H9 (cell line): ENCODE measurements around the gene CHRNA4. TPM values are rescaled to one million over a fixed set of nuclear protein-coding genes. Genes with fewer than 3 reads are reported as not detected.

Experiments used
- DNase-seq: peaks from one replicate; pipeline ENCODE4 v3.0.0-alpha.2; 2017
- H2AFZ ChIP-seq: one replicate; pipeline ENCODE4 v1.6.1; 2013; ENCODE audit warnings: mild to moderate bottlenecking, low read length, control low read depth, moderate library complexity
- H2AK5ac ChIP-seq: 2 replicates; pipeline ENCODE4 v1.6.1; 2013; ENCODE audit warnings: low read length, control low read depth, mixed read lengths; ENCODE audit not compliant: insufficient read length
- H2BK120ac ChIP-seq: one replicate; pipeline ENCODE4 v1.6.1; 2013; ENCODE audit warnings: low read depth, mild to moderate bottlenecking, low read length, control low read depth, inconsistent platforms; ENCODE audit not compliant: poor library complexity, severe bottlenecking
- H2BK12ac ChIP-seq: 2 replicates; pipeline ENCODE4 v1.6.1; 2013; ENCODE audit warnings: low read length, control low read depth, mixed read lengths, low read depth; ENCODE audit not compliant: insufficient read length
- H2BK15ac ChIP-seq: 2 replicates; pipeline ENCODE4 v1.6.1; 2013; ENCODE audit warnings: low read depth, low read length, control low read depth
- H2BK20ac ChIP-seq: one replicate; pipeline ENCODE4 v1.6.1; 2013; ENCODE audit warnings: low read depth, mild to moderate bottlenecking, low read length, control low read depth, inconsistent platforms; ENCODE audit not compliant: poor library complexity, severe bottlenecking
- H2BK5ac ChIP-seq: 2 replicates; pipeline ENCODE4 v1.6.1; 2013; ENCODE audit warnings: low read length, control low read depth, mixed read lengths; ENCODE audit not compliant: insufficient read length
- H3K14ac ChIP-seq: 2 replicates; pipeline ENCODE4 v1.6.1; 2013; ENCODE audit warnings: low read length, control low read depth; ENCODE audit not compliant: insufficient read depth
- H3K18ac ChIP-seq: 2 replicates; pipeline ENCODE4 v1.6.1; 2013; ENCODE audit warnings: low read depth, mild to moderate bottlenecking, mixed read lengths, low read length, control low read depth; ENCODE audit not compliant: insufficient read length
- H3K23ac ChIP-seq: 2 replicates; pipeline ENCODE4 v1.6.1; 2013; ENCODE audit warnings: low read length, control low read depth, mixed read lengths, low read depth; ENCODE audit not compliant: insufficient read length
- H3K23me2 ChIP-seq: 2 replicates; pipeline ENCODE4 v1.6.1; 2013; ENCODE audit warnings: low read depth, mild to moderate bottlenecking, mixed read lengths, low read length, control low read depth; ENCODE audit not compliant: insufficient read length, poor library complexity, severe bottlenecking
- H3K27ac ChIP-seq: 2 replicates; pipeline ENCODE4 v1.5.1; 2013; ENCODE audit warnings: low read length, control low read depth, mixed read lengths, low read depth; ENCODE audit not compliant: insufficient read length
- H3K27me3 ChIP-seq: 2 replicates; pipeline ENCODE4 v1.6.1; 2013; ENCODE audit warnings: low read length, control low read depth, inconsistent platforms; ENCODE audit not compliant: insufficient read depth
- H3K4ac ChIP-seq: 2 replicates; pipeline ENCODE4 v1.6.1; 2013; ENCODE audit warnings: low read depth, mild to moderate bottlenecking, control low read depth, inconsistent platforms, low read length, moderate library complexity
- H3K4me1 ChIP-seq: 2 replicates; pipeline ENCODE4 v1.6.1; 2013; ENCODE audit warnings: low read length, control low read depth, inconsistent platforms; ENCODE audit not compliant: insufficient read depth
- H3K4me2 ChIP-seq: 2 replicates; pipeline ENCODE4 v1.6.1; 2013; ENCODE audit warnings: low read length, control low read depth, mixed read lengths; ENCODE audit not compliant: insufficient read length, insufficient read depth
- H3K56ac ChIP-seq: 2 replicates; pipeline ENCODE4 v1.6.1; 2013; ENCODE audit warnings: low read depth, mild to moderate bottlenecking, mixed read lengths, low read length, control low read depth; ENCODE audit not compliant: insufficient read length
- H3K79me1 ChIP-seq: 2 replicates; pipeline ENCODE4 v1.6.1; 2013; ENCODE audit warnings: low read depth, mild to moderate bottlenecking, moderate library complexity, low read length, control low read depth, inconsistent platforms; ENCODE audit not compliant: insufficient read depth, poor library complexity, severe bottlenecking
- H3K79me2 ChIP-seq: 2 replicates; pipeline ENCODE4 v1.6.1; 2013; ENCODE audit warnings: low read length, control low read depth, inconsistent platforms; ENCODE audit not compliant: insufficient read depth
- H3K9ac ChIP-seq: 2 replicates; pipeline ENCODE4 v1.6.1; 2013; ENCODE audit warnings: low read length, control low read depth, mixed read lengths; ENCODE audit not compliant: insufficient read length; ENCODE audit errors: extremely low read depth
- H3K9me3 ChIP-seq: one replicate; pipeline ENCODE4 v1.6.1; 2013; ENCODE audit warnings: low read depth, low read length, inconsistent platforms; ENCODE audit not compliant: control insufficient read depth
- H3T11ph ChIP-seq: one replicate; pipeline ENCODE4 v1.6.1; 2013; ENCODE audit warnings: mild to moderate bottlenecking, low read length, control low read depth, inconsistent platforms
- H4K20me1 ChIP-seq: one replicate; pipeline ENCODE4 v1.6.1; 2013; ENCODE audit not compliant: control insufficient read depth, insufficient read length, insufficient read depth
- H4K5ac ChIP-seq: 2 replicates; pipeline ENCODE4 v1.6.1; 2013; ENCODE audit warnings: low read depth, mild to moderate bottlenecking, mixed read lengths, low read length, control low read depth; ENCODE audit not compliant: insufficient read length
- H4K8ac ChIP-seq: replicated peaks from 2 replicates; pipeline ENCODE4 v1.6.1; 2013; ENCODE audit warnings: low read length, control low read depth, mixed read lengths, low read depth; ENCODE audit not compliant: insufficient read length
- H4K91ac ChIP-seq: 2 replicates; pipeline ENCODE4 v1.6.1; 2013; ENCODE audit warnings: low read depth, mild to moderate bottlenecking, moderate library complexity, mixed read lengths, low read length, control low read depth; ENCODE audit not compliant: insufficient read length
- H3K27ac Mint-ChIP-seq, 3 experiments: 2 replicates in 2 of 3; 3 replicates in 1 of 3; pipeline ENCODE4 v1.8.0; 2020 to 2021; ENCODE audit warnings: mixed read lengths in 3 of 3, mild to moderate bottlenecking in 1 of 3, moderate library complexity in 1 of 3
- H3K27me3 Mint-ChIP-seq: 2 replicates; pipeline ENCODE4 v1.8.0; 2021; ENCODE audit warnings: low read depth, mild to moderate bottlenecking, moderate library complexity, mixed read lengths
- H3K36me3 Mint-ChIP-seq, 3 experiments: 2 replicates in 2 of 3; 3 replicates in 1 of 3; pipeline ENCODE4 v1.8.0; 2020 to 2021; ENCODE audit warnings: low read depth in 3 of 3, mixed read lengths in 3 of 3; ENCODE audit not compliant: insufficient read depth in 1 of 3
- H3K4me1 Mint-ChIP-seq, 2 experiments: 2 replicates each; pipeline ENCODE4 v1.8.0; 2020; ENCODE audit warnings: mixed read lengths in 2 of 2
- H3K4me3 Mint-ChIP-seq, 2 experiments: 2 replicates in 1 of 2; 3 replicates in 1 of 2; pipeline ENCODE4 v1.8.0; 2020 to 2021; ENCODE audit warnings: mild to moderate bottlenecking in 2 of 2, mixed read lengths in 2 of 2, moderate library complexity in 1 of 2
- H3K9me3 Mint-ChIP-seq, 2 experiments: 2 replicates in 1 of 2; 3 replicates in 1 of 2; pipeline ENCODE4 v1.8.0; 2020; ENCODE audit warnings: mild to moderate bottlenecking in 2 of 2, mixed read lengths in 2 of 2, moderate library complexity in 1 of 2
- CTCF ChIP-seq: fragments of 200-600 bp; sonication (generic); conservative IDR thresholded peaks from 3 replicates; pipeline ENCODE4 v1.8.0; 2021; ENCODE audit warnings: antibody characterized with exemption, mild to moderate bottlenecking
- WGBS: extraction: QIAGEN DNeasy Blood & Tissue Kit; methylation state at CpG from one replicate; pipeline ENCODE4 v1.1.7; 2013; ENCODE audit warnings: missing lambda C conversion rate, low lambda C conversion rate, mixed read lengths; ENCODE audit not compliant: insufficient read length; ENCODE audit errors: extremely low coverage; 5-methylcytosine and 5-hydroxymethylcytosine counted together
- total RNA-seq: library from RNA; stranded (reverse); gene quantifications from 2 replicates; pipeline ENCODE4 v1.2.1, GENCODE V29; 2021

The CHRNA4 gene
- total RNA-seq, 1 experiment from 2014 or later = 2.5 TPM

GRCh38 chr20:63397946-63398450, 36.8 kb upstream of the CHRNA4 start:
- Histone ChIP-seq H2BK120ac (no peak overlapping the region), H4K20me1 (no peaks in the 10 kb centered on the region), H3K27ac (no peak overlapping the region), H3K9ac (no peak overlapping the region), H2AFZ (no peak overlapping the region), H3K27me3 (no peaks in the 10 kb centered on the region), H3K18ac (no peak overlapping the region), H3K4me2 (no peak overlapping the region), H4K5ac (no peak overlapping the region), H2BK15ac (no peak overlapping the region), H2BK5ac (no peak overlapping the region), H2BK20ac (no peak overlapping the region), H3T11ph (no peak overlapping the region), H3K79me1 (no peaks in the 10 kb centered on the region), H3K79me2 (no peaks in the 10 kb centered on the region), H4K91ac (no peak overlapping the region), H2AK5ac (no peak overlapping the region), H3K14ac (no peak overlapping the region; the same call in 1 of the 2 replicates), H4K8ac (no peak overlapping the region), H3K4ac (no peak overlapping the region), H3K4me1 (peaks cover 7% of the 10 kb centered on the region; the same call in 1 of the 2 replicates), H2BK12ac (no peak overlapping the region), H3K23ac (no peak overlapping the region), H3K56ac (no peak overlapping the region), H3K23me2 (no peaks in the 10 kb centered on the region), H3K9me3 (no peaks in the 10 kb centered on the region)
- Mint-ChIP-seq H3K9me3 (peaks cover 0 to under 1% of the 10 kb centered on the region in 2 experiments; a peak in 3 of 5 replicates), H3K36me3 (peaks cover 0 to under 1% (median 0%) of the 10 kb centered on the region in 3 experiments; a peak in 1 of 7 replicates), H3K4me3 (no peak overlapping the region; a peak in 1 of 5 replicates), H3K4me1 (peaks cover 21 to 29% of the 10 kb centered on the region in 2 experiments), H3K27me3 (peaks cover 13% of the 10 kb centered on the region), H3K27ac (peak overlapping the region in 1 of 3 experiments; percentile 64; a peak in 1 of 7 replicates)
- no peak for TF ChIP-seq CTCF
- no CpG with 5 or more reads among the region's 25 CpGs for WGBS
- no peak for DNase-seq
